Endothelial cell of umbilical vein (primary cell): ENCODE measurements around the gene UNC93B1. TPM values are rescaled to one million over a fixed set of nuclear protein-coding genes. Genes with fewer than 3 reads are reported as not detected.

Experiments used
- BruUV-seq: library from RNA; stranded (reverse); fragments of 400-500 nt; replicated peaks from 2 replicates; lab custom pipeline; 2021; lab: Mats Ljungman, UMichigan
- CTCF ChIA-PET: fragments of 300-600, 350-600 bp; sonication (Branson Sonifier 250); formaldehyde crosslinking; loops from one replicate; lab custom pipeline; 2021; ENCODE audit warnings: antibody characterized with exemption, inconsistent platforms; lab: Charles Lee
- POLR2A ChIA-PET: fragments of 300-600, 350-600 bp; sonication (Branson Sonifier 250); formaldehyde crosslinking; loops from one replicate; lab custom pipeline; 2021; ENCODE audit warnings: antibody characterized with exemption, inconsistent platforms; lab: Charles Lee
- DNase-seq: peaks from one replicate; pipeline ENCODE4 v3.0.0-alpha.2; 2011; ENCODE audit warnings: low read depth, low spot score
- FAIRE-seq: peaks from 2 replicates; lab custom pipeline; 2011; peaks lifted over from hg19 to GRCh38; lab: Jason Lieb, UNC
- H2AFZ ChIP-seq: 2 replicates; pipeline ENCODE4 v1.6.0; 2012; ENCODE audit warnings: low read depth, low read length, control low read depth, inconsistent platforms
- H3K27ac ChIP-seq: 2 replicates; pipeline ENCODE4 v1.5.1; 2011; ENCODE audit warnings: low read depth, mild to moderate bottlenecking, control low read depth, low read length, moderate library complexity; ENCODE audit not compliant: insufficient read depth
- H3K27me3 ChIP-seq, 2 experiments: 2 replicates each; pipeline versions ENCODE4 v1.6.0 to v1.6.1; 2011; ENCODE audit warnings: low read length in 2 of 2, mixed read lengths in 1 of 2; ENCODE audit not compliant: control insufficient read depth in 2 of 2, insufficient read depth in 2 of 2
- H3K36me3 ChIP-seq, 2 experiments: 2 replicates in 1 of 2; 3 replicates in 1 of 2; pipeline ENCODE4 v1.5.1; 2011; ENCODE audit warnings: low read length in 2 of 2, mild to moderate bottlenecking in 1 of 2, moderate library complexity in 1 of 2; ENCODE audit not compliant: control insufficient read depth in 2 of 2, insufficient read depth in 2 of 2; ENCODE audit errors: extremely low read depth in 1 of 2
- H3K4me1 ChIP-seq: 3 replicates; pipeline ENCODE4 v1.5.1; 2011; ENCODE audit warnings: mild to moderate bottlenecking, low read length; ENCODE audit not compliant: control insufficient read depth, insufficient read depth; ENCODE audit errors: extremely low read depth
- H3K4me2 ChIP-seq: 2 replicates; pipeline ENCODE4 v1.6.1; 2011; ENCODE audit warnings: low read length, control low read depth, mixed read lengths; ENCODE audit not compliant: insufficient read depth
- H3K4me3 ChIP-seq, 3 experiments: fragments of 200-600 bp in 1 of 3; sonication (generic), shearing (Covaris generic) in 1 of 3; replicated peaks in 1 of 3; 2 replicates each; pipeline ENCODE4 v1.5.1; 2011 to 2016; ENCODE audit warnings: control low read depth in 3 of 3, low read length in 3 of 3, mild to moderate bottlenecking in 2 of 3, inconsistent platforms in 1 of 3, low read depth in 1 of 3, moderate library complexity in 1 of 3; ENCODE audit not compliant: insufficient read depth in 1 of 3
- H3K79me2 ChIP-seq: 2 replicates; pipeline ENCODE4 v1.6.0; 2012; ENCODE audit warnings: low read length, inconsistent platforms; ENCODE audit not compliant: control insufficient read depth, insufficient read depth
- H3K9ac ChIP-seq: replicated peaks from 2 replicates; pipeline ENCODE3; 2011; ENCODE audit warnings: low read length, control low read depth; ENCODE audit not compliant: insufficient read depth; ENCODE audit errors: extremely low read depth
- H3K9me1 ChIP-seq: replicated peaks from 3 replicates; pipeline ENCODE4 v1.6.0; 2011; ENCODE audit warnings: mild to moderate bottlenecking, low read length; ENCODE audit not compliant: control insufficient read depth, insufficient read depth; ENCODE audit errors: extremely low read depth
- H3K9me3 ChIP-seq: replicated peaks from 2 replicates; pipeline ENCODE4 v1.5.1; 2012; ENCODE audit warnings: low read length, inconsistent platforms; ENCODE audit not compliant: control insufficient read depth, insufficient read depth
- H4K20me1 ChIP-seq: replicated peaks from 2 replicates; pipeline ENCODE3; 2011; ENCODE audit warnings: mild to moderate bottlenecking, low read length; ENCODE audit not compliant: control insufficient read depth, insufficient read depth; ENCODE audit errors: extremely low read depth
- EZH2 ChIP-seq: IDR thresholded peaks from 2 replicates; pipeline ENCODE4 v1.6.1; 2012; ENCODE audit warnings: borderline replicate concordance, low read depth, mild to moderate bottlenecking, moderate library complexity, low read length, inconsistent platforms; ENCODE audit not compliant: severe bottlenecking
- FOS ChIP-seq: IDR thresholded peaks from 2 replicates; pipeline ENCODE4 v1.6.1; 2011; ENCODE audit warnings: mild to moderate bottlenecking, low read length, moderate library complexity, borderline replicate concordance; ENCODE audit not compliant: insufficient read depth
- GATA2 ChIP-seq: IDR thresholded peaks from 2 replicates; pipeline ENCODE4 v1.7.0; 2011; ENCODE audit warnings: low read depth, mild to moderate bottlenecking, moderate library complexity, mixed read lengths, low read length; ENCODE audit not compliant: insufficient read length, insufficient read depth
- JUN ChIP-seq: IDR thresholded peaks from 2 replicates; pipeline ENCODE4 v1.6.1; 2011; ENCODE audit warnings: borderline replicate concordance, low read depth; ENCODE audit not compliant: insufficient read length, insufficient read depth
- MAX ChIP-seq: IDR thresholded peaks from 2 replicates; pipeline ENCODE4 v1.6.1; 2011; ENCODE audit not compliant: insufficient read depth, insufficient read length
- MYC ChIP-seq: IDR thresholded peaks from one replicate; pipeline ENCODE4 v1.6.1; 2011; ENCODE audit warnings: mild to moderate bottlenecking, low read depth, low read length
- POLR2A ChIP-seq: IDR thresholded peaks from 2 replicates; pipeline ENCODE4 v1.6.1; 2012; ENCODE audit warnings: low read depth, mild to moderate bottlenecking, control low read depth, low read length
- POLR2AphosphoS5 ChIP-seq: IDR thresholded peaks from 2 replicates; pipeline ENCODE4 v1.6.1; 2012; ENCODE audit warnings: low read depth, mild to moderate bottlenecking, control low read depth, low read length, moderate library complexity; ENCODE audit not compliant: insufficient read depth
- dilution Hi-C: fragments of 300-500 bp; cut with MboI; formaldehyde crosslinking; loops from one replicate; pipeline ENCODE4 v1.15.0; 2019; ENCODE audit warnings: low sequenced_read_pairs; ENCODE audit not compliant: extremely low pct_ligation_motif_present
- intact Hi-C: fragments of 100-400 bp; cut with micrococcal nuclease; formaldehyde crosslinking; loops from one replicate; pipeline ENCODE4 v1.10.0; 2022
- polyA plus RNA-seq, 4 experiments: library from polyadenylated mRNA; depleted of rRNA in 3 of 4; stranded (reverse) in 3 of 4; unstranded in 1 of 4; fragments of >200 nt; gene quantifications; 2 replicates each; pipeline versions ENCODE4 v1.2.1 to v1.2.3, GENCODE V29; 2011 to 2012; ENCODE audit warnings: missing spikeins in 1 of 4
- total RNA-seq: library from RNA; stranded (reverse); gene quantifications from 2 replicates; pipeline ENCODE4 v1.2.3, GENCODE V29; 2021
- TF ChIP-seq, protein P1 (sequence below), 2 donors: IDR thresholded peaks; 1 replicate in 1 of 2; 2 replicates in 1 of 2; pipeline ENCODE4 v1.5.1; 2011; ENCODE audit warnings: low read length in 2 of 2, mild to moderate bottlenecking in 2 of 2, moderate library complexity in 2 of 2, control low read depth in 1 of 2, inconsistent platforms in 1 of 2, low read depth in 1 of 2; ENCODE audit not compliant: insufficient read depth in 1 of 2; ENCODE audit errors: extremely low read depth in 1 of 2

The UNC93B1 gene
- total and polyA plus RNA-seq, 2 donors (not counting 3 experiments of a cell fraction or from before 2014, with no cell fraction given), result 10.6 to 18.9 TPM

GRCh38 chr11:68016904-68017817 lies 13.3 kb upstream of the UNC93B1 start:
- Histone ChIP-seq H4K20me1 (no peaks in the 10 kb centered on the region), H3K9ac (no peak overlapping the region), H3K9me1 (no peaks in the 10 kb centered on the region), H3K27ac (no peak overlapping the region), H3K4me3 (no peak overlapping the region), H3K79me2 (no peaks in the 10 kb centered on the region), H2AFZ (no peak overlapping the region), H3K27me3 (no peaks in the 10 kb centered on the region), H3K36me3 (no peaks in the 10 kb centered on the region), H3K4me1 (peaks cover 7% of the 10 kb centered on the region), H3K9me3 (no peaks in the 10 kb centered on the region), H3K4me2 (no peak overlapping the region)
- BruUV-seq, result no TSS peak
- DNase-seq (no peak), FAIRE-seq (no peak)
- TF ChIP-seq POLR2AphosphoS5 (no peak), GATA2 (no peak), JUN (no peak), POLR2A (no peak), EZH2 (no peak), MAX (no peak), FOS (no peak), MYC (no peak)
- TF ChIP-seq, protein P1, sequence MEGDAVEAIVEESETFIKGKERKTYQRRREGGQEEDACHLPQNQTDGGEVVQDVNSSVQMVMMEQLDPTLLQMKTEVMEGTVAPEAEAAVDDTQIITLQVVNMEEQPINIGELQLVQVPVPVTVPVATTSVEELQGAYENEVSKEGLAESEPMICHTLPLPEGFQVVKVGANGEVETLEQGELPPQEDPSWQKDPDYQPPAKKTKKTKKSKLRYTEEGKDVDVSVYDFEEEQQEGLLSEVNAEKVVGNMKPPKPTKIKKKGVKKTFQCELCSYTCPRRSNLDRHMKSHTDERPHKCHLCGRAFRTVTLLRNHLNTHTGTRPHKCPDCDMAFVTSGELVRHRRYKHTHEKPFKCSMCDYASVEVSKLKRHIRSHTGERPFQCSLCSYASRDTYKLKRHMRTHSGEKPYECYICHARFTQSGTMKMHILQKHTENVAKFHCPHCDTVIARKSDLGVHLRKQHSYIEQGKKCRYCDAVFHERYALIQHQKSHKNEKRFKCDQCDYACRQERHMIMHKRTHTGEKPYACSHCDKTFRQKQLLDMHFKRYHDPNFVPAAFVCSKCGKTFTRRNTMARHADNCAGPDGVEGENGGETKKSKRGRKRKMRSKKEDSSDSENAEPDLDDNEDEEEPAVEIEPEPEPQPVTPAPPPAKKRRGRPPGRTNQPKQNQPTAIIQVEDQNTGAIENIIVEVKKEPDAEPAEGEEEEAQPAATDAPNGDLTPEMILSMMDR (IDR thresholded peaks at IDR 0.05; ENCODE audit: extremely low read depth in 1 of 2, insufficient read depth in 1 of 2, low read depth in 1 of 2, low read length in 2 of 2), result no peak
- intact Hi-C loops, result no loop called here
- dilution Hi-C loops, result no loop called here
- ChIA-PET POLR2A (no interaction called here), CTCF (no interaction called here)
